HG02981 (cell line): Measurements from ENCODE around the gene HDAC1.

Experiments
- ATAC-seq: cut with Tn5 transposase; IDR thresholded peaks from one replicate; pipeline ENCODE4 v1.9.1; 2021; ENCODE audit warnings: mild to moderate bottlenecking, moderate library complexity; ENCODE audit not compliant: unreplicated experiment

Gene HDAC1

DNA sequence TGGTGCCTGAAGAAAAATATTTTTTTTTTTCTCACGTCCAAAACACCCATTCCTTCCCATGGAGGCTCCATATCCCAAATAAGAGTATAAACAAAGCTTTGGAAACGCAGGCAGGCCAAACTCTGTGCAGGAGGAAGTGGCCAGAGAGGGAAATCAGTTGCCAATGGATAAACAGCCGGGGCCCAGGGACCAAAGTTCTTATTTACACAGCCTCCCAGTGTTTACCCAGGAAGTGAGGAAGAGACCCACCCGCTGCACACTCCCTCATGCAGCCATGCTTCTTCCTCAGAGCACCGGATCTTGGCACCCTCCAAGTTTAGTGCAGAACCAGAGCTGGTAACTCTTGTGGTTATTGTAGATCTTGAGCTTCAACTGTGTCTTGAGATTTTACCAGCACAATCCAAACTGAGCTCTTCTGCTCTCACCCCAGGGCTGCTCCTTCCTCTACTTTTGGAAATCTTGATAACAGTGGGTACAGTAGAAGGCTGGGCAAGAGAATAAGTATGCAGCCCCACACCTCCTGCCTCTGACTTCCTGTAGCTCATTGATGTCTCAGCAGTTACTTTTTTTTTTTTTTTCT is 29.9 kb downstream of the HDAC1 start:
- ATAC-seq, result no peak

DNA sequence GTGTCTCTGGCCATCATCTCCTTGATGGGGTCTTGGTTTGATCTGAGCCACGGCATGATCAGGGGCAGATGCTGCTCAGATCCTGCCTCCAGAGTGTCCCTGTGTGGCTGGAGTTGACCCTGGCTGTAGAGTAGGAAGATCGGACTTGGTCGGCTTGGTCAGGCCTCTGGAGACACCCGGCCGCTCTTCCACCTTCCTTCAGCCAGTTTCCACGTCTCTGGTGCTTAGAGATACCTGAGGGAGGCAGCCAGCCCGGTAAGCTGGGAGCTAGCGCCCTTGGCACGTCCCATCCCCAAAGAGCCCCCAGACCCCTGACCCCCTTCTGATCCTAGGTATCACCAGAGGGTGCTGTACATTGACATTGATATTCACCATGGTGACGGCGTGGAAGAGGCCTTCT is 35.3 kb downstream of the HDAC1 start:
- ATAC-seq, result no peak

- no peak for ATAC-seq
Observed at GRCh38 chr1:32329931-32330466, 38.1 kb downstream of the HDAC1 start.

DNA sequence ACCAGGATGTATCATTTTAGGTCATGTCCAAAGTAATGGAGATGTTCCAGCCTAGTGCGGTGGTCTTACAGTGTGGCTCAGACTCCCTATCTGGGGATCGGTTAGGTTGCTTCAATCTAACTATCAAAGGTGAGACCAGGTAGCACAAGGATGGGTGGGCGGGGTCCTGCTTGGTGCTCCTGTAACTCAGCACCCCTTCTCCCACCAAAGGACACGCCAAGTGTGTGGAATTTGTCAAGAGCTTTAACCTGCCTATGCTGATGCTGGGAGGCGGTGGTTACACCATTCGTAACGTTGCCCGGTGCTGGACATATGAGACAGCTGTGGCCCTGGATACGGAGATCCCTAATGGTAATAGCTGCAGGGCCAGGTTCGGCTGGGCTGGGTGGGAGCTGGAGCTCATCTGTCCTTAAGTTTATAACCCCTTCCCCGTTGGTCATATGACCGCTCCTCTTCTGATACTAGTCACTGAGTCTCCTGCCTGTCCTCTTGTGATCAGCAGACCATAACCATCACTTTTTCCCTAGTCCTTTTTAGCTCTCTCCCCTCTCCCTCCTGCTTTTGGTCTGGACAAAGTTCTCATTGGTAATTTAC is 38.8 kb downstream of the HDAC1 start:
- no peak for ATAC-seq

DNA sequence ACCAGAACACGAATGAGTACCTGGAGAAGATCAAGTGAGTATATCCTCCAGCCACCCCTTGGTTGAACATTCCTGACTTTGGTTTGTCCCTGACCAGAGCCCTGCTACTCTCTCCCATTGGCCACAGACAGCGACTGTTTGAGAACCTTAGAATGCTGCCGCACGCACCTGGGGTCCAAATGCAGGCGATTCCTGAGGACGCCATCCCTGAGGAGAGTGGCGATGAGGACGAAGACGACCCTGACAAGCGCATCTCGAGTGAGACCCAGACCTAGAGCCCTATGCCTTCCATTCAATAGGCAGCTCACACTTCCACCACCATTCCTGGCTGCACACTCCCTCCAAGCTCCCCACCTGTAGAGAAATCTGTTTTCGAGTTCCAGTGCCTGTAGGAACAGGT is 39.7 kb downstream of the HDAC1 start:
- no peak for ATAC-seq

DNA sequence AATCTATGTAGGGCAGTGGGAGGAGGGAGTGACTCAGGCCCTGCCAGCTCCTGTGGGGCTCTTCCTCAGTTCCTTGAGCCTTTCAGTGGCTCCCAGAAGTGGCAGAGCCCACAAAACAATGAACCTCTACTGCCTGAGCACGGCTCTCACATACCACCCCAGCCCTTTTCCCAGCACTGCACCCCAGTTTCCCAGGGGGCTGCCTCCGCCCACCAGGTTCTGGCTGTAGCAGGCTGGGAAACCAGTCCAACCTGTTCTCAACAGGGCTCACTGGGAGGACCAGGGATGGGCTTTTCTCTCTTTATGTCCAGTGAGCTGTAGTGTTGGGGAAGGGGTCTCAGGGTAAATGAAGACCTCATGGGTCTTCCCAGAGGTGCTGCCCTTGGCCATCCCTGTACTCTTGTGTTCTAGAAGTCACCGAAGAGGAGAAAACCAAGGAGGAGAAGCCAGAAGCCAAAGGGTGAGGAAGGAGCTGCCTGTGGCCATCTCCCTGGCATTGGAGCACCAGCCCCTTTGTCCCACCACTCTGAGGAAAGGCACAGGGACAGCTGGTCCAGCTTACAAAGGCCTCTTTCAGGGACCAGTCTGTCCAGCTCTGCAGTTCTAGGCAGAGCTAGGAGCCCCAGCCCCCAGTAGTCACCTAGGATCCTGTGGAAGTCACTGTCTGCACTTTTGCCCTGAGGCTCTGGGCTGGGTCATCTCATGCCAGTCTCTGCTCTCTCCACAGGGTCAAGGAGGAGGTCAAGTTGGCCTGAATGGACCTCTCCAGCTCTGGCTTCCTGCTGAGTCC is 40.6 kb downstream of the HDAC1 start:
- no peak for ATAC-seq

GRCh38 chr1:32333251-32333963 is 41.5 kb downstream of the HDAC1 start:
- ATAC-seq, result no peak

GRCh38 chr1:32334274-32334861 is 42.5 kb downstream of the HDAC1 start:
- no peak for ATAC-seq

DNA sequence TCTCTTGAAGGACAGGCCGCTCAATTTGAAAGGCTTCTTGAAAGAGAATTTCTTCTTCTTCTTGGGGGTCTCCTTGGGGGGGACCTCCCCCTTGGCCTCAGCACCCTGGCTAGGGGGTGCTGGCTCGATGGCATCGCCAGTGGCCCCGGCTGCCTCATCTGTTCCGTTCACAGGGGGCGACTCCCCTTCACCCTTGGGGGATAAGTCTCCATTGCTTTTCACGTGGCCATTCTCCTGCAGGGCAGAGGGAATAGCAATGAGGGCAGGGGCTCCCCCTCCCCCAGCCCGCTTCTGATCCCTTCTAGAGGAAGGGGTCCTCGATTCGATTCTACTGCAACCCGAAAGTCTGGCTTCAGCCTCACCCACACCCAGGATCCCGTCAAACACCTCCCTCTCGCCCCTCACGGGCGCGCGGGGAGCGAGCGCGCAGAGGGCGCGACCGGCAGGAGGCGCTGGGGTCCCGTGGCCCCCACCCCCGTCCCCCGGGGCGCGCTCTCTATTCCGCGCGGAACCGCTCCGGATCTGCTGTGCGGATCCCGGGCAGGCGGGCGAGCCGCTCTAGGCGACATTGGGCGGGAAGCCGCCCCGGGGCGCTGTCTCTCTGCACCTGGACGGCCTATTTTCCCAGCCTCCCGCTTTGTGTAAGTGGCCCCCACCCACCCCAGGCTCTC is 43.1 kb downstream of the HDAC1 start:
- ATAC-seq, result peak; percentile 13

GRCh38 chr1:32335535-32335789 is 43.6 kb downstream of the HDAC1 start:
- peak; percentile 3 for ATAC-seq

DNA sequence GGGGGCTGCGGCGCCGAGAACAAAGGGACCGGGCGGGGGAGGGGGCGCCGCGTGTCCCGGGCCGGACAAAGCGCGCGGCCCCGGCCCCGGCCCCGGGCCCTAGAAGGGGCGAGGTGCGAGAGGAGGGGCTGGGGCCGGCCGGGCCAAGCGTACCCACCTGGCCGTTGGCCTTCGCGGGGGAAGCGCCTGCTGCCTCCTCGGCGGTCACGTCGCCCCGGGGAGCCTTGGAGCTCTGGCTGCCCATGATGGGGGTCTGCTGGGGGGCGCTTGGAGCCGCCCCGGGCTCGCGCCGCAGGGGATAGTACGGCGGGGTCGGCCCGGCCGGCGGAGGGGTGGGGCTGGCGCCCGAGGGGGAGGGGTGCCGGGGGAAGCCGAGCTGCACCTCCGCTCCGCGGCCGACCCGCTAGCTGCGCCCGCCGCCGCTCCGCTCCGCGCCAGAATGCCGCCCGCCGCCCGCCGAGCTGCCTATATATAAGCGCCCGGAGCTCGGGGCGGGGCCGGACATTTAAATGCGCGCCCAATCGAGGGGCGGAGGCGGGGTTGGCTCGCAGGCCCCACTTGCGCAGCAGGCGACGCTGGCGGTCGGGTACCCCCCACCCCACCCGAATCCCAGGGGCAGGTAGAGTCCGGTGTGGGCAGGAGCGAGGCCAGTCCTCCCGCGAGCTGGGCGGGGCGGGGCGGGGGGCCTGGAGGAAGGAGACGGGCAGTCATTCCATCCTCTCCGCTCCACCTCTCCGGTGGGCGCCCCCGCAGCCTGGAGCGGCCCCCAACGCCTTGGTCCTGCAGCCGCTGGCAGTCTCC is 44.1 kb downstream of the HDAC1 start, which contains the start of gene MARCKSL1:
Gene MARCKSL1 (minus strand): TSS at position 444 of the 801 bp plus-strand sequence. CDS start 200 bp downstream, at position 244.
- ATAC-seq, result peak; percentile 45

GRCh38 chr1:32336591-32336932 is 44.7 kb downstream of the HDAC1 start:
- ATAC-seq, result no peak

DNA sequence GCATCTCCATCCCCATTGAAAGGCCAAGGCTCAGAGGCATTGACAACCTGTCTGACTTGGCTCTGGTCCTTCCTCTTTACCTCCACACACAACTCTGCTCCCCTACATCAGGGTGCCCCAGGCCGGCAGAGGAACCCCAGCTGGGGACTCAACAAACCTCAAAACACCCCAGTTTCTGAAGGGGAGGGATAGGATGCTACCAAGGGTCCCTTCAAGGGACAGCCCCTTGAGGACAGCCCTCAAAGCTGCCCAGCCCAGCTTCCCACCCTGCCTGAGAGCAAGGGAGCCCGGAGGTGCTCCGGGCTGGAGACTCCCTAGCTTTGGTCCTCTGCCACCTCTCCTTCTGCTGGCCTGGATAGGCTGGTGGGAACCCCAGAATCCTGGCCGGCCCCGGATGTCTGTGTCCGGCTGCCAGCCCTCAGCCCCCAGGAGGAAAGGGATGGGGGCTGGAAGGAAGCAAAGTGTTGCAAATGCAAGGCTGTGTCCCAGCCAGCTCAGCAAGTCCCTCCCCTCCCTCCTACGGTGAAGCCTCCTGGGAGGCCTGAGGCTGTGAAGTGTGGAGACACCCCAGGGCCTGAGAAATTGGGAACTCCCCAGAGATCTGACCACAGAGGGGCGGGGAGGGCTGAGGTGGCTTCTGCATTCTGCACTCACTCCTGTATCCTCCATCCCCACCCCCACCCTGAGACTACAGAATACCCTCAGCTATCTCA is 45.2 kb downstream of the HDAC1 start:
- no peak for ATAC-seq

GRCh38 chr1:32337855-32338636 is 46.2 kb downstream of the HDAC1 start:
- no peak for ATAC-seq

DNA sequence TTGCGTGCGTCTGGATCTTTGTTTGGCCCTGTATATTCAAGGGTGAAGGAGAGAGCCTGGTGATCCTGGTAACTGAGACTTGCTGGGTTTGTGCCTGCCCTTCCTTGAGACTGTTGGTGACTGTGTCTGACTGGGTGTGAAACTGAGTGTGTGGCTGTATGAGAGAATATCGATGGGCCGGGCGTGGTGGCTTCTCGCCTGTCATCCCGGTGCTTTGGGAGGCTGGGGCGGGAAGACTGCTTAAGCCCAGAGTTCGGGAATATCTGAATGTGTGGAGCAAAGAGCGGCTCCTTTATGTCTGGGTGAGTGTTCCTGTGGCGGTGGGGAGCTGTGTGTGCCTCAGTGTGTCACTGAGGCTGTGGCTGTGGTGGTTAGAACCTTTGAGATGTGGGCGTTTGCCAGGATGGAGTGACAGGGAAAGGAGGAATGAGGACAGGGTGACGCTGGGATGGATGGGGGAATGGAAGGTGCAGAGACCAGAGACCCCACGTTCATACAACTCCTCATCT is 46.8 kb downstream of the HDAC1 start:
- ATAC-seq, result no peak

DNA sequence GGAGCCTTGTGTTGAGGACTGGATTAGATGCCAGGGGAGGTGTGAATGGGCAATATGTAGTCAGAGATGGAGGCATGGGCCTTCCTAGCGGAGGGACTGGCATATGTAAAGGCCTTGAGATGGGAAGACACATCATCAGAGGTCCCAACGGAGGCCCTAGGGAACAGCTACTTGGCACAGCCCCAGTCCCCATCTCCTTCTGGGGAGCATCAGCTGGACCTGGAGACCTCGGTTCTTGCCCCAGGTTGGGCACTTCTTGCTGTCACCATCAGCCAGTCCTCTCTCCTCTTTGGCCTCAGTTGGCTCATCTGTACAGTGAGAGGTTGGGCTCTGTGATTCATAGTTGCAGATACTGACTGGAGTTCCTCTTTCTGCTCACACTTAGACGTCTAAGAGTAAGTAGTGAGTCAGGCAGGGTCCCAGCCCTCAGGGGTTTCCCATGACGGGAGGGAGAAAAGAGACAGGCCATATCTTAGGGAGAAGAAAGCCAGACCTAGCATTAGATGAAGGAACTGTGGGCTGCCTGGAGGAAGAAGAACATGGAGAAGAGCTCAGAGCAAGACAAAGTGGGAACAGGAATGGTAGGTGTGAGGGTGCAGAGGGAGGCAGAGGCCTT is 47.6 kb downstream of the HDAC1 start:
- ATAC-seq, result no peak

DNA sequence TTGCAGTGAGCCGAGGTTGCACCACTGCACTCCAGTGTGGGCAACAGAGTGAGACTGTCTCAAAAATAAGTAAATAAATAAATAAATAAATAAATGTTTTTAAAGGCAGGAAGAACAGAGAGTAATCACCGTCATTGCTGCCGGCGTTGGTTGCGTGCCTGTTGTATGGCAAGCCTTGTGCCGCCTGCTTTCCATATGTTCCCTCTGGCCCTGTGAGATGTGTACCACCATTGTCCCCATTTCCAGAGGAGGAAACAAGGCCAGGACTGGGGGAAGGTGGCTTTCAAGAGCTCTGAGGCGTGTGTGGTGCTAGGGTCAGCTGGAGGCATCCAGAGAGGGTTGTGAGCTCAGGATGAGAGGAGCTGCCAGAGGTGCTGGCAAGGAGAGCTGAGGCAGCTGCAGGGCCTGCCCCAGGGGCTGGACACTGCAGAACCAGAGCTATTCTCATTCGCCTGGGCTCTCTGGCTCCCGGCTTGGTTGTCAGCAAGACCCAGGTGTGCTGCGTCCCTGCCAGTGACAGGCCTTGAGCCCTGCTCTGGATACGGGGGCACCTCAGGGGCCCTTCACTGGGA is 49.4 kb downstream of the HDAC1 start:
- ATAC-seq, result no peak

- ATAC-seq, result no peak
Observed at GRCh38 chr1:32341971-32342370, 50.1 kb downstream of the HDAC1 start.
